Activated CD4-positive, alpha-beta T cell treated with anti-CD3 and anti-CD28 coated beads, Interleukin-2, amount 50 U/mL, for 24 hours (primary cell): Measurements from ENCODE around the gene TSR1.
"Not testable (repeated sequence)": the region's sequence is repeated elsewhere in the genome, so short reads cannot be mapped to it uniquely, and the experiment has no call there.

Source experiments
- DNase-seq, 2 donors: peaks; one replicate each; pipeline ENCODE4 v3.0.0-alpha.2; 2020; ENCODE audit warnings: low read depth in 1 of 2, low spot score in 1 of 2

The TSR1 gene

DNA sequence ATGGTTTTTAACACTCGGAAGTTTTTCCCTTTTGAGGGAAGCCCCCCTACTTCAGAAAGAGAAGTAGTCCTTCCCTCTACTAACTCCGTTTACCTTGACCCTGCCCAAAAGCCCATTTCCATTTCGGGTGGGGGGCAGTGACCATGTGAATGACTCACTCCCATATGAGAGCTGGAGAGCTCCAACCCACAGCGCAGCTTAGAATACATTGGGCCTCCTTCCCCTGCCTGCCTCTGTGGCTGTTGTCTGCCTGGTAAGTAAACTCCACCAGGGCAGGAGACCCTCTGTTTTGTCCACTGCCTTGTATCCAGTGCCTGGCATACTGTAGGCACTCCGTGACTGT, 2.0 kb upstream of the TSR1 start:
- no peak for DNase-seq

- DNase-seq, result peak in 1 of 2 donors; percentile 18
These were observed 1.5 kb upstream of the TSR1 start for GRCh38 chr17:2337544-2338314.

DNA sequence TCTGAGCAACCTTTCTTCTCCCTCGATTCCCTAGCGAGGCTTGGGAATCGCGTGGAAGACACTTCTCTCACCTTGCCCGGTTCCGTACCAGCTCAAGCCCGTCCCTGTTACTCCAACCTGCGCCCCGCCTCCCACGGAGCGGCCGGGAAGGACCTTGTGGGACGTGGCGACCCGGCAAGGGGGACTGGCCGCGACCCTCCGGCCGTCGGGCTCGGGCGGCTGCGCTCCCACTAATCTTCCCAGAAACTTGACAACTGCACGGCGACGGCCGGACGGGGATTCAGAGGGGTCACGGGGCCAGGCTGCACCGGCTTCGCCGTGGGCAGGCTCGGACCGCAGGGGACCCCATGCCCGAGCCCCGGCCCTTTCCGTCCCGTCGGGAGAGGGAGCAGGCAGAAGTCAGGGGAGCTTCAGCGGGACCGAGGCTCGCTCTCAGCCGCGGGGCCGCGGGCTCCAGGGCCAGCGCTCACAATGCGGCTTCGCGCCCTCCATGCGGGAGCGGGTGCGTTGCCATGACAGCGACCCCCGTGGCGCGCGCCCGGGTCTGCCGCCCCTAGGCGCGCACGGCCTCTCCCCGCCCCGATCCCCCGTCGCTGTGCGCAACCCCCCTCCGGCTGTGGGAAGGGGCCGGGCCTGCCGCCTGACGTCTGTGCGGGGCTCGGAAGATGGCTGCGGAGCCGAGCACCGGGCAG, 741 bp upstream of the TSR1 start, which contains the start of gene SGSM2:
SGSM2 (plus strand) TSS at position 650 of the 692 bp plus-strand sequence. CDS start 188 bp downstream, outside the sequence.
- peak; percentile 43 to 45 for DNase-seq

GRCh38 chr17:2335726-2336214, 487 bp downstream of the TSR1 start:
- DNase-seq, result no peak

DNA sequence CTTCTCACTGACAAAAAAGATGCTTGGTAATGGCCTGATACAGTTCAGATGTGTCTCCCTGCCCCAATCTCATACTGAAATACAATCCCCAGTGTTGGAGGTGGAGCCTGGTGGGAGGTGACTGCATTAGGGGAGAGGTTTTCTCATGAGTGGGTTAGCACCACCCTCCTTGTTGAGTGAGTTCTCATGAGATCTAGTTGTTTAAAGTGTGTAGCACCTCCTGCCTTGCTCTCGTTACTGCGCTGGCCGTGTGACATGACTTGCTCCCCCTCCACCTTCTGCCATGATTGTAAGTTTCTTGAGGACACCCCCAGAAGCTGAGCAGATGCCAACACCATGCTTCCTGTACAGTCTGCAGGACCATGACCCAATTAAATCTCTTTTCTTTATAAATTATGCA, 5.0 kb downstream of the TSR1 start:
- DNase-seq, result no peak

DNA sequence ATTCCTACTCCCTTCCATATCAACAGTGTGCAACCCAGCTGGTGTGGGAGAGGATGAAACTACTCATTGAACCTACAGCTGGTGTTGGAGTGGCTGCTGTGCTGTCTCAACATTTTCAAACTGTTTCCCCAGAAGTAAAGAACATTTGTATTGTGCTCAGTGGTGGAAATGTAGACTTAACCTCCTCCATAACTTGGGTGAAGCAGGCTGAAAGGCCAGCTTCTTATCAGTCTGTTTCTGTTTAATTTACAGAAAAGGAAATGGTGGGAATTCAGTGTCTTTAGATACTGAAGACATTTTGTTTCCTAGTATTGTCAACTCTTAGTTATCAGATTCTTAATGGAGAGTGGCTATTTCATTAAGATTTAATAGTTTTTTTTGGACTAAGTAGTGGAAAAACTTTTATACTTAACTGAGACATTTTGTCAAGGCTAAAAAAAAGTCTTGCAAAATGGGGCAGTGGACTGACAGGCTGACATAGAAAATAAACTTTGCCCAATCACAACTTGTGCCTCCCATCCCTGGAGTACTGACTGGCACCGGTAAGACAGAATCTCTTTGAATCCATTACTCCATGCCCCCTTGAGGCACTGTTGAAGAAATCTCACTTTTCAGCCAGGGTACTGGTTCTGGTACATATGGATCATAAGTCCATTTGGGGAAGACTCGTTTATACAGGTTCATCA, 12.5 kb downstream of the TSR1 start:
- no peak for DNase-seq

DNA sequence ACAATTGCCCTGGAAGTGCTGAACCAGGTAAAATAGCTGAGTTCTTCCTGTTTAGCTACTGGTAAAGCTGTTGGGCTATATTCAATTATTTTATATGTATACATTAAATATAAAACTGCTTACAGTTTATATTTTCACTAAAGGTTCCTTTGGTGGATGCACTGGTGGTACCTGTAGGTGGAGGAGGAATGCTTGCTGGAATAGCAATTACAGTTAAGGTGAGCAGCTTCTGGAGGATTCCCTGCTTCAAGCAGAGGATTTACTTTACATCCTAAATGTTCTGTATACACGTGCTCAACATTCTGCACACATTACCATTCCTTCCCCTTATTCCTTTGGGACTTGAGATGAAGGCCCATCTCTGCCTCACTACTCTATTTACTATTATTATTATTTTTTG, 14.9 kb downstream of the TSR1 start:
- DNase-seq, result no peak

DNA sequence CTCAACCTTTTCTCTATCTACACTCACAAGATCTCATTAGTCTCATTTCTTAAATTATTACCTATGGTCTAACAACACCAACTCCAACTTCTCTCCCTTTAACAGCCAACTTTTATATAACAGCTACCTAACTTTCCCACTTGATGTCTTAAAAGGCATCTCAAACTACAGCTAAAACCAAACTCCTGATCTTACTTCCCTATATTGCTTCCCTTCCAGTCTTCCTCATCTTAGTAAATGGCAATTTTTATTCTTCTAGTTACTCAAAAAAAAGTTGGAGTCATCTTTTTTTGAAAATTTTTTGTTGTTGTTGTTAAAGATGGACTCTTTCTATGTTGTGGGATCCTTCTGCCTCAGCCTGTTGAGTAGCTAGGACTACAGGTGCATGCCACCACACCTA, 17.2 kb downstream of the TSR1 start:
- no peak for DNase-seq

DNA sequence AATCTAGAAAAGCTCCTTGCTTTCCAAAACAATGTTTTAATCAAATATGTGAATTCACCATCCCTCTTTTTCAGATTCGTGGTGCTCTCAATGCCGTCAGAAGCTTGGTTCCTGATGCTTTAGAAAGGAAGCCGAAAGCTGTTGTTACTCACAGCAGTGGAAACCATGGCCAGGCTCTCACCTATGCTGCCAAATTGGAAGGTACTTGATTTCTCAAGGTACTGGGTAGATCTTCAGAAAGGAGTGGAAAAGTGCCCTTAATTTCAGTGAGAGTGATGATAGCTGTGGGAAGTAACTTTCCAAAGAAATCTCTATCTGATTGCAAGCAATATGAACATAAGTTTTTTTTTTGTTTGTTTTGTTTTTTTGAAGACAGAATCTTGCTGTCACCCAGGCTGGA, 18.5 kb downstream of the TSR1 start:
- no peak for DNase-seq

DNA sequence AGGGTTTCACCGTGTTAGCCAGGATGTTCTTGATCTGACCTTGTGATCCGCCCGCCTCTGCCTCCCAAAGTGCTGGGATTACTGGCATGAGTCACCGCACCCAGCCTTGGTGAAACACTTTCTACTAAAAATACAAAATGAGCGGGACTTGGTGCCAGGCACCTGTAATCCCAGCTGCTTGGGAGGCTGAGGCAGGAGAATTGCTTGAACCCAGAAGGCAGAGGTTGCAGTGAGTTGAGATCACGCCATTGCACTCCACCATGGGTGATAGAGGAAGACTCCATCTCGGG, 19.4 kb downstream of the TSR1 start:
- not testable (repeated sequence) for DNase-seq

DNA sequence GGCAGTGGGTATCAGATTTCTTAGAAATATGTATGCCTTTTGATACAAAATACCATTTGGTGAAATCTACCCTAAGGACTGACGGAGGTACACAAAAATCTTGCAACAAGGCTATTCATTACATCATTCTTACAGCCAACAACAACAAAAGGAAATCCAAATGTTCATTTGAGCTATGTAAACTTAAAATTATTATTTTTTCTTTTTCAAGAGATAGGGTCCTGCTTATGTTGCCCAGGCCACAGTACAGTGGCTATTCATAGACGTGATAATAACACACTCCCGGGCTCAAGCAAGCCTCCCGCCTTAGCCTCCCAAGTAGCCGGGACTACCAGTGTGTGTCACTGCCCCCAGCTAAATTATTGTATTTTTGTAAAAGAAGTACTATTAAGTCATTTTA, 23.5 kb downstream of the TSR1 start:
- DNase-seq, result no peak

GRCh38 chr17:2309338-2310154, 26.7 kb downstream of the TSR1 start:
- DNase-seq, result no peak

GRCh38 chr17:2304931-2305330, 31.3 kb downstream of the TSR1 start:
- DNase-seq, result no peak

GRCh38 chr17:2303204-2304188, 32.8 kb downstream of the TSR1 start, which contains the start of the genes SMG6 and SRR:
SMG6 (minus strand) TSS chr17:2303785; CDS start chr17:2303720, 65 bp downstream.
SRR (plus strand) TSS chr17:2303950; CDS start chr17:2315561, 11,611 bp downstream.
- peak; percentile 93 for DNase-seq

DNA sequence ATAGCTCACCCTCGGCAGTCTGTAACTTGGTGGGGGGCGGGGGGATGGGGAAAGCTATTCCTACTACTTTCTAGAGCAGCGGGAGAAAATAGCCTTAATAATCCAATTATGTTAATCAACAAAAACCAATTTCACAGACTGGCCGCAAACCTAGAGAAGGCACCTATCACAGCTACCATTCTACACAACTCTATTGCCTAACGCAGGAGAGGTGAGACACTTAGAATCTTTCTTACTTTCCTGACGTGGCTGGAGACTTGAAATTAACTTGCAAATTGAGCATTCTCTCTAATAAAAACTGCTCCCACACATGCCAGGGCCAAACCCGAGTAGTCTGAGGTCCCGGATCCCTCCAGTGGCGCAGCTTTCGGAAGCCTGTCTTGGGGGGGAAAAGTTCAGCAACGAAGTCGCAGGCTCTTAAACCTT, 33.5 kb downstream of the TSR1 start:
- DNase-seq, result no peak

- DNase-seq, result no peak
These were observed 36.5 kb downstream of the TSR1 start for GRCh38 chr17:2299756-2300155.

DNA sequence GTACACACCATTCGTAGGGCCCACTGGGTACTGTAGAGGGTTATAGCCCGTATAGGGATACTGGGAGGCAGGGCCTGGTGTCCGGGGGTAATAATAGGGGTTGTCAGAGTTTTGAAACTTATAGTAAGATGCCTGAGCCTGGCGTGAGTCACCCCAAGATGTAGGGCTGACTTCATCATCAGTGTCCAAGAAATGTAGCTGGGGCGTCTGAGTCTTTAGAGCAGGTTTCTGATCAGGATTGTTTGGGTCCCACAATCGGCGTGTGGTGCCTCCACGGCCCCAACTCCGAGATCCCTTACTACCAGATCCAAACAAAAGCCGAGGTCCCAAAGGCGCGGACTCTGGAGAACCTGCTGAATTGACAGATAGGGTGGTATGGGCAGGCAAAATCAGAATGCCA, 37.1 kb downstream of the TSR1 start:
- no peak for DNase-seq

- DNase-seq, result no peak
These were observed 39.2 kb downstream of the TSR1 start for GRCh38 chr17:2297023-2297422.

GRCh38 chr17:2295575-2295974, 40.7 kb downstream of the TSR1 start:
- DNase-seq, result no peak

DNA sequence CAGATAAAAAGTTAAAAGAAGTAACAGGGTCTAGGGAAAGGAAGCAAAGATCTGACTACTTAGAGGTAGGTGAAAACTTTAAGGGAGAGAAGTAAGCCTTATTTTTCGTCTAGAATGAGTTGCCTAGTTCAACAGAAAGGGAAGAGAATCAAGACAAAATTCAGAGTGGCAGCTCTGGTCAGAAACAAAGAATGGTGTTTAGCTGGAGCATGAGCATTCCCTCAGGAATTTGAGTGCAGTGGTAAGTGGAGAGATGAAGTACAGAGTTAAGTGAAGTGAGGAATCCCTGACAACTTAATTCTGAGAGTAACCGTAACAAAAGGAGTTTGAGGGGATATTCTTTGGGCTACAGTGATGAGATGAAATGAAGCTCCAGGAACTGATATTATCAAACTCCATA, 44.2 kb downstream of the TSR1 start:
- DNase-seq, result no peak
